NCI-H1105 (cell line): ENCODE measurements around the gene CNFN.

Experiments
- DNase-seq: peaks from one replicate; lab custom pipeline; 2025; lab: John Stamatoyannopoulos, UW

The CNFN gene

GRCh38 chr19:42375415-42376176 lies 14.5 kb downstream of the CNFN start:
- DNase-seq: no peak

DNA sequence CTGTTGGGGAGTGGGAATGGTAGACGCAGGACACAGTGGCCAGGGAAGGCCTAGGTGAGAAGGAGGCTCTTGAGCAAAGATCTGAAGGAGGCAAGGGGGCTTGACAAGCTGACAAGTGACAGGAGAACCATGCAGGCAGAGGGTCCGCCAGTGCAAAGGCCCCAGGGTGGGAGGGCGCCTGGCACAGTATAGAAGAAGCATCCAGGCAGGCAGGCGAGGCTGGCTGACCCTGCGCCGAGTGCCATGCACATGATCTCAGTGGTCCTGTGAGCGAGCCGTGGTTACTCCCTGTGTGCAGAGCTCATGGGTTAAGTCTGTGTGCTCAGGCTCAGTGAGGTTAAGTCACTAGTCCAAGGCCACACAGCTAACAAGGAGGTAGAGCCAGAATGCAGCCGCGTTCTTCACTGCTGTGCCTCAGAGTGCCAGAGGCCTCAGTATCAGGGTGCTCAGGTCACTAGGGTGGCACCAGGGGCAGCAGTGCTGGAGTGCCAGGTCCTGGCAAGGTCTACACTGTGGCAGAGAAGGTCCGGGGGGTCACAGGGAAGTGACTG lies 15.2 kb downstream of the CNFN start:
- no peak for DNase-seq

GRCh38 chr19:42370626-42371175 lies 19.4 kb downstream of the CNFN start:
- no peak for DNase-seq

DNA sequence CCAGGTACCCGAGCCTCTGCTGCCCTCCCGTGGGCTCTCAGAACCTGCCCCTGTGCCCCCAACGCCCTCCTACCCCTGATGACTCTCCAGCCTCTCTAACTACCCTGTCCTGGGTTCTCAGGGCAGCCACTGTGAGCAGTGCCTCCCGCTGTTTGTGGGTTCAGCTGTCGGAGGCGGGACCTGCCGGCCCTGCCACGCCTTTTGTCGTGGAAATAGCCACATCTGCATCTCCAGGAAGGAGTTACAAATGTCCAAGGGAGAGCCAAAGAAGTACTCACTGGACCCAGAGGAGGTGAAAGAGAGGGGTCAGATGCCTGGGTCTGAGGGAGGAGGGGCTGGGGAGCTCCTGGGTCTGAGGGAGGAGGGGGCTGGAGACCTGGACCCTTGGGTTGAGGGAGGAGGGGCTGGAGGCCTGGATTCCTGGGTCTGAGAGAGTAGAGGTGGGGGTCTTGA lies 20.0 kb downstream of the CNFN start:
- no peak for DNase-seq

DNA sequence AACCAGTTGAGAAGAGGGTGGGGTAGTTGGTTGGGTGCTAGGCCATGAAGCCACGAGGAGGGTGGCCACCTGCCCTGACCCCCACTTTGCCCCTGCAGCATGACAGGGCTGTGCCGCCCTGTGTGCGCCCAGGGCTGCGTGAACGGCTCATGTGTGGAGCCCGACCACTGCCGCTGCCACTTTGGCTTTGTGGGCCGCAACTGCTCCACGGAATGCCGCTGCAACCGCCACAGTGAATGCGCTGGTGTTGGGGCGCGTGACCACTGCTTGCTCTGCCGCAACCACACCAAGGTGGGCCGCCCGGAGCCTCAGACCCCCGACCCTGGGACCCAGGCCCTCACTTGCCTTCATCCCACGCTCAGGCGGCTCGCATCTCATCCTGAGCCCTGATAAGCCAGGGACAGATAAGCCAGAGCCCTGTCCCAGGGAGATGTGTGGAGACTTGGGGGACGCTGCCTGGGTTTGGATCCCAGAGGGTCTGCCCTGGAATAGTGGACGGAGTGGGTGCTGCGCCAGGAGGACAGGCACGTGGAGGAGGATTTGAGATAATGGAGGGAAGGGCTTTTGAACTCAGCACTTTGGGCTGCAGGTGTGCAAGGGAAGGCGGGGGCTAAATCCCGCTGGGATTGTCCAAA lies 20.5 kb downstream of the CNFN start:
- no peak for DNase-seq

GRCh38 chr19:42368765-42369164 lies 21.3 kb downstream of the CNFN start:
- no peak for DNase-seq

GRCh38 chr19:42368360-42368759 lies 21.7 kb downstream of the CNFN start:
- DNase-seq: no peak

GRCh38 chr19:42367929-42368328 lies 22.2 kb downstream of the CNFN start:
- no peak for DNase-seq

DNA sequence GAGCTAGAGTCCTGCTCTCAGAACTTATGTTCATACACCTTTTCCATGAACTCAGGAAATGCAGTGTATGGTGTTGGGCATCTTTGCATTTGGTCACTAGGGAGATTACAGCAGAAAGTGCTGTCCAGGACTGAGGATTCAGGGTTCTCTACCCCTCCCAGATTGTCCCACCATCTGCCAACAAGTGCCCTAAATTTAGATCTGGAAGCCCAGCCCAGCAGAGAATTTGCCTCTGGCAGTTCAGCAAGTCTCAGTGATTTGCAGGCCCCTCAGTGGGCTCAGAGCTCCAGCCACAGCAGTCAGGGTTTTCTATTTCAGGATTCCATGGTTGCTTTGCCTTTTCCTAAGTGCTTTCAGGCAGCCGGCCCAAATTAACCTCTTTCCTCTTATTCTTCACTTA lies 23.4 kb downstream of the CNFN start:
- no peak for DNase-seq

DNA sequence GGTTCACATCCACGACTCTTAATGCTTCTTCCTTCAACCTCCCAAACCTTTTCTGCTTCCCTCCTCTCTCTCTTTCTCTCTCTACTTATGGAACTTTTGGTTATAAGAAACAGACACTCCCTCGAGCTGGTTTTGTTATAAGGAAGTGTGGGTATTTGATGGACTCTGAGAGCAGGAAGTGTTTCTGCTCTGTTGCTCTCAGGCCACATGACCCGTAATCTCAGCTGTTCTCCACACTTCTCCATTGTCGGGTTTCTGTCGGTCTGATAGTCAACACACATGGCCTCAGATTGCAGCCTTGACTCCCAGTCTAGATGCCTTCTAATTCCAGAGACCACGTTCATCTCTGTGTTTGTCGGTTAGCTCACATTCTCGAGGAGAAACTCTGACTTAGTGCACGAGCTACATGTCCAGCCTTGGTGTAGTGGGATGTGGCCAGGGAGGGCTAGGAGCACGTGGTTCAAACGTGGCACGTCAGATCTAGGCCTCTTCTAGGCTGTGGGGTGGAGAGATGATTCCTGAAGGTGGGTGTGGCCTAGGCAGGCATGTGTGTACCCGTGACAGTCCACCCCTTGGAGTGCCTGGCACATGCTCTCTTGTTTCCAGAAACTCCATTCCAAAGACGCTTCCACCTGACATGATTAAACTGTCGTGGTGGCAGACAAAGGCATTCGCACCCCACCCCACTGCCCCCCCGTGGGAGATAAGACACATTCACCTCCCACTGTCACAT lies 26.3 kb downstream of the CNFN start:
- DNase-seq: no peak

DNA sequence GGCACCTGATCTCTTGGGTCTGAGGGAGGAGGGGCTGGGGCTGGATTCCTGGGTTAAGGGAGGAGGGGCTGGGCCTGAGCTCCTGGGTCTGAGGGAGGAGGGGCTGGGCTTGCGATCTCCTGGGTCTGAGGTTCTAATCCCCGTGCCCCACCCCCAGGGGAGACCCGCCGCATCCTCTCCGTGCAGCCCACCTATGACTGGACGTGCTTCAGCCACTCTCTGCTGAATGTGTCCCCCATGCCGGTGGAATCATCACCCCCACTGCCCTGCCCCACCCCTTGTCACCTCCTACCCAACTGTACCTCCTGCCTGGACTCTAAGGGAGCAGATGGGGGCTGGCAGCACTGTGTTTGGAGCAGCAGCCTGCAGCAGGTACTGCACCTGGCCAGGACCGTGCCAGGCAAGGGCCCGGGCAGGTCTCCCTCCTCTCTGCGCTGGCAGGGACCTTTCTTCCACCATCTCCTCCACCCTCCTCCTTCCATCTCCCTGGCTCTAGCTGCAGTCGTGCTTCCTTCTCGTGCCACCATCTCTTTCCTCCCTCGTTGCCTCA lies 27.1 kb downstream of the CNFN start:
- DNase-seq: no peak

DNA sequence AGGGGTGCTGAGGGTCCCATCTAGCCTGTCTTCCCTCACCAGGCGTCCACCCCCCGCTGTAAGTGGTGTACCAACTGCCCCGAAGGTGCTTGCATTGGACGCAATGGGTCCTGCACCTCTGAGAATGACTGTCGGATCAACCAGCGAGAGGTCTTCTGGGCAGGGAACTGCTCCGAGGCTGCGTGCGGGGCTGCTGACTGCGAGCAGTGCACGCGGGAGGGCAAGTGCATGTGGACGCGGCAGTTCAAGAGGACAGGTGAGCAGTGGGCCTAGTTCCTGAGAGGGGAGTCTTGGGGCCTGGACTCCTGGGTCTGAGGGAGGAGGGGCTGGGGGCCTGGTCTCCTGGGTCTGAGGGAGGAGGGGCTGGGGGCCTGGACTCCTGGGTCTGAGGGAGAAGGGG lies 27.8 kb downstream of the CNFN start:
- DNase-seq: no peak

- no peak for DNase-seq
Observed at GRCh38 chr19:42361545-42361910, 28.6 kb downstream of the CNFN start.

- DNase-seq: peak; percentile 2
Observed at GRCh38 chr19:42360787-42361544, 29.1 kb downstream of the CNFN start.

DNA sequence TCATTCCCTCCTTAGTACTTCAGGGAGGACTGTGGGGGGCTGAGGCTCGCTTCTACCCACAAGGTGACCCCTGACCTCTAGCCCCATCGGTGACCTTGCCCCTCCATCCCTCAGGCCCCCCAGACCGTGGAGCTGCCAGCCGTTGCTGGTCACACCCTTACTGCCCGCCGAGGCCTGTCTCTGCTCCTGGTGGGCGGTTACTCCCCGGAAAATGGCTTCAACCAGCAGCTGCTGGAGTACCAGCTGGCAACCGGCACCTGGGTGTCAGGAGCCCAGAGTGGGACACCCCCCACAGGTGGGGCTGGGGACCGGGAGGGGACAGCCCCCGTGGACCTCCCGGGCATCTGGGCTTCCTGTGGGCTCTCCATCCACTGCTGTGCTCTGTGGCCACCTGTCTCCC lies 32.8 kb downstream of the CNFN start:
- no peak for DNase-seq

DNA sequence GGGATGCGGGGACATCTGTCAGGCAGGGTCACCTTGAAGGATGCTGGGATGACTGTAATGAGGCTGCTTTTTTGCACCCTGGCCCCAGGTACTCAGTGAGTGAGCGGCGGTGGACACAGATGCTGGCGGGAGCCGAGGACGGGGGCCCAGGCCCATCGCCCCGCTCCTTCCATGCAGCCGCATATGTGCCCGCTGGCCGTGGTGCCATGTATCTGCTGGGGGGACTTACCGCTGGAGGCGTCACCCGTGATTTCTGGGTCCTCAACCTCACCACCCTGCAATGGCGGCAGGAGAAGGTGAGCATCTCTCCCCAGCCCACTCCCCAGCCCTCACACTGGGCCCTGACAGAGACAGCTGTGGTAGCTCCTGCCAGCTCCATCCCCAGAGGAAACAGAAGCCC lies 33.4 kb downstream of the CNFN start:
- no peak for DNase-seq

DNA sequence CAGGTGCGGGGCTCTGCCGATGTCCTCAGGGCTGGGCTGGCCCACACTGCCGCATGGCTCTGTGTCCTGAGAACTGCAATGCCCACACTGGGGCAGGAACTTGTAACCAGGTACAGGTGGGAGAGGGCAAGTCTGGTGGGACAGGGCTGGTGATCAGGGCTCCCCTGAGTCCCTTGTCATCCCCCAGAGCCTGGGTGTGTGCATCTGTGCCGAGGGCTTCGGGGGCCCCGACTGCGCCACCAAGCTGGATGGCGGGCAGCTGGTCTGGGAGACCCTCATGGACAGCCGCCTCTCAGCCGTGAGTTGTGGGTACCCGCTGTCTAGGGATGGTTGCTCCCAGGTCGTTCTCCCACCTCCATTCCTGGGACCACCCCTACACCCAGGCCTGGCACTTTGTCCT lies 34.2 kb downstream of the CNFN start:
- no peak for DNase-seq

DNA sequence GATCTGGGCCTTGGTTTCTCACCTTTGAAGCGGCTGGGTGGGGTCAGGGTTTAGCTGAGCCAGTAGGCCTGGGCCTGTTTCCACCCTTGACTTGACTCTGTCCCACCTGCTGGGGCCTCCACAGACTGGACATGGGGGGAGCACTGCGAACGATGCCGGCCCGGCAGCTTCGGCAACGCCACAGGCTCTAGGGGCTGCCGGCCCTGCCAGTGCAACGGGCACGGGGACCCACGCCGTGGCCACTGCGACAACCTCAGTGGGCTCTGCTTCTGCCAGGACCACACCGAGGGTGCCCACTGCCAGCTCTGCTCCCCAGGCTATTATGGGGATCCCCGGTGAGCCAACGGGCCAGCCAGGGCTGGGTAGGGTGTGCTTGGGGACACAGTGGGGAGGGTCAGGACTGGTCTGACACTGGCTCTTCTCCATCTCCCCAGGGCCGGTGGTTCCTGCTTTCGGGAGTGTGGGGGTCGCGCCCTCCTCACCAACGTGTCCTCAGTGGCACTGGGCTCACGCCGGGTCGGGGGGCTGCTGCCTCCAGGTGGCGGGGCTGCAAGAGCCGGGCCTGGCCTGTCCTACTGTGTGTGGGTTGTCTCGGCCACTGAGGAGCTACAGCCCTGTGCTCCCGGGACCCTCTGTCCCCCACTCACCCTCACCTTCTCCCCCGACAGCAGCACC lies 36.6 kb downstream of the CNFN start:
- DNase-seq: no peak

DNA sequence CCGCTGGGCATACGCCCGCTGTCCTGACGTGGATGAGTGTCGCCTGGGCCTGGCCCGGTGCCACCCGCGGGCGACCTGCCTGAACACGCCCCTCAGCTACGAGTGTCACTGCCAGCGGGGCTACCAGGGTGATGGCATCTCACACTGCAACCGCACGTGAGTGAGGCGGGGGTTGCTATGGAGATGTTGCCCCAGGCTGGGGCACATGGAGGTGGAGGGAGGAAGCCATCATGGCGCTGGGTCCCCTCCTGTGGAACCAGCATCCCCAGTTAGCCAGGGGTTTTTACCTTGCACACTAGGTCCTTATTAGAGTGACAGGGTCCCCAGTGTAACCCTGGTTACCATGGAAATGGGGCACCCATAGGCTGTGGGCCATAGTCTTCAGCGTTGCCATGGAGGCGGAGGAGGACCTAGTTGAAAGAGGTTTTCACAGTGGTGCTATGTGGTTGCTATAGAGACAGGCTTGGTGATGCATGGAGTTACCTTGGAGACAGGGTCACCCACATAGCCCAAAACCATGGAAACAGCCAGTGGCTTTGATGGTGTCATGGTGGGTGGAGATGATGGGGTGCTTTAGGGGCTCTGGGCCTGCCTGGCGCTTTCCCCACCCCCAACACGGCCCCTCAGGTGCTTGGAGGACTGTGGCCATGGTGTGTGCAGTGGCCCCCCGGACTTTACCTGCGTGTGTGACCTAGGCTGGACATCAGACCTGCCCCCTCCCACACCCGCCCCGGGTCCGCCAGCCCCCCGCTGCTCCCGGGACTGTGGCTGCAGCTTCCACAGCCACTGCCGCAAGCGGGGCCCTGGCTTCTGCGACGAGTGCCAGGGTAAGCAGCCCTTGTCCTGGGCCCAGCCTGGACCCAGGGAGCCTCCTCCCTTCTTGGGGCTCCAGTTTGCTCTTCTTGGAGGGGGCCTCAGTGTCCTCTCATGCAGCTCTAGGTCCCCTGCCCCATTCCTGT lies 37.5 kb downstream of the CNFN start:
- peak; percentile 93 for DNase-seq
